ENCODE measurements around the gene HSD11B1. TPM values are rescaled to one million over a fixed set of nuclear protein-coding genes. Genes with fewer than 3 reads are reported as not detected.

HSD11B1 gene
- total RNA-seq, 1 experiment from 2014 or later: not detected

GRCh38 chr1:209659909-209660308, 44.7 kb upstream of the HSD11B1 start:
- Mint-ChIP-seq H3K9me3 (ENCODE audit: low read depth, unreplicated experiment) (no peaks in the 10 kb centered on the region), H3K4me3 (ENCODE audit: low read depth, unreplicated experiment) (no peak overlapping the region), H3K36me3 (ENCODE audit: insufficient read depth, unreplicated experiment) (no peaks in the 10 kb centered on the region), H3K27me3 (ENCODE audit: unreplicated experiment) (no peaks in the 10 kb centered on the region), H3K27ac (ENCODE audit: unreplicated experiment) (no peak overlapping the region), H3K4me1 (ENCODE audit: low read depth, unreplicated experiment) (peaks cover 27% of the 10 kb centered on the region)
- DNase-seq: no peak
- intact Hi-C loops (cut with micrococcal nuclease; ENCODE audit: unreplicated experiment): loop anchor here (10.0 kb wide), 2 partner anchors 165 to 1725 kb away; partner anchors contain the start of gene UTP25
- TF ChIP-seq, protein P1, sequence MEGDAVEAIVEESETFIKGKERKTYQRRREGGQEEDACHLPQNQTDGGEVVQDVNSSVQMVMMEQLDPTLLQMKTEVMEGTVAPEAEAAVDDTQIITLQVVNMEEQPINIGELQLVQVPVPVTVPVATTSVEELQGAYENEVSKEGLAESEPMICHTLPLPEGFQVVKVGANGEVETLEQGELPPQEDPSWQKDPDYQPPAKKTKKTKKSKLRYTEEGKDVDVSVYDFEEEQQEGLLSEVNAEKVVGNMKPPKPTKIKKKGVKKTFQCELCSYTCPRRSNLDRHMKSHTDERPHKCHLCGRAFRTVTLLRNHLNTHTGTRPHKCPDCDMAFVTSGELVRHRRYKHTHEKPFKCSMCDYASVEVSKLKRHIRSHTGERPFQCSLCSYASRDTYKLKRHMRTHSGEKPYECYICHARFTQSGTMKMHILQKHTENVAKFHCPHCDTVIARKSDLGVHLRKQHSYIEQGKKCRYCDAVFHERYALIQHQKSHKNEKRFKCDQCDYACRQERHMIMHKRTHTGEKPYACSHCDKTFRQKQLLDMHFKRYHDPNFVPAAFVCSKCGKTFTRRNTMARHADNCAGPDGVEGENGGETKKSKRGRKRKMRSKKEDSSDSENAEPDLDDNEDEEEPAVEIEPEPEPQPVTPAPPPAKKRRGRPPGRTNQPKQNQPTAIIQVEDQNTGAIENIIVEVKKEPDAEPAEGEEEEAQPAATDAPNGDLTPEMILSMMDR (IDR thresholded peaks at IDR 0.05; ENCODE audit: unreplicated experiment): no peak
- CTCF ChIA-PET: no interaction called here
- BruUV-seq (replicated peaks): no TSS peak

DNA sequence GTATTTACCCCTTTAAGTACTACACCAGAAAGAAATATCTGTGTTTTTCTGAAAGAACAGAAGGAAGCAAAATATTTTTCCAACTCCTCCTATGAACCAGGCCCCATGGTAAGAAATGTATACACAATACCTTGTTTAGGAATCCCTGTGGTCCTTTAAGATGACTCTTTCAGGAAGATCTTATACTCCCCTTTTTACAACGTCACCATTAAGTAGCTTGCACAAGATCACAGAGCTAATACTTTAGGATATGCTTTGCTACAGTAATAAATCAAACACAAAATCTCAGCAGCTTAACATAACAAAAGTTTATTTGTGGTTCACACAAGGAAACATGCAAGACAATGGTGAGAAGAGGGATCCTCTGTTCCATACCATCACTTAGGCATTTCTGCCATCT, 43.6 kb upstream of the HSD11B1 start:
- intact Hi-C loops (cut with micrococcal nuclease; ENCODE audit: unreplicated experiment): no loop called here
- no peak for DNase-seq
- H3K27me3 Mint-ChIP-seq (ENCODE audit: unreplicated experiment): no peaks in the 10 kb centered on the region
- BruUV-seq (replicated peaks): no TSS peak
- H3K9me3 Mint-ChIP-seq (ENCODE audit: low read depth, unreplicated experiment): no peaks in the 10 kb centered on the region
- no peak overlapping the region for H3K27ac Mint-ChIP-seq (ENCODE audit: unreplicated experiment)
- H3K4me3 Mint-ChIP-seq (ENCODE audit: low read depth, unreplicated experiment): no peak overlapping the region
- H3K4me1 Mint-ChIP-seq (ENCODE audit: low read depth, unreplicated experiment): peaks cover 16% of the 10 kb centered on the region
- TF ChIP-seq, protein P1 (IDR thresholded peaks at IDR 0.05; ENCODE audit: unreplicated experiment): no peak
- CTCF ChIA-PET: no interaction called here
- H3K36me3 Mint-ChIP-seq (ENCODE audit: insufficient read depth, unreplicated experiment): no peaks in the 10 kb centered on the region

DNA sequence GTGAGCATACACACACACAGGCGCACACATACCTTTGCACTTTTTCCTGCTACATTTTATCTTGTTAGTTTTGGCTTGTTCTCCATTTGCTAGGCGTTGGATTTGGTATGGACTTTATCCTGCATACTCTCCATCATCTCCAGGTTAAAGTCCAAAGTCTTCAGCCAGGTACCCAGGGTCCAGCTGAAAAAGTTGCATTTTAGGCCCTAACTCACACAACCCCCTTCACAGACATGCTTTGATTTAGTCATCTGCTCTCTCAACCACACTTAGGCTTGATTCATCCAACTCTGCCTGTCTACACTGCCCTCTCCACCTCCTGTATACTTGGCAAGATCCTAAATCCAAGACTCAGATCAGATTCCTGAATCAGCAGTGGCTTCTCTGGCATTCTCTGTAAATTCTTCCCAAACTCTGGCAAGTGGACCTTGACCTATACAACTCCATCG, 41.7 kb upstream of the HSD11B1 start:
- peaks cover 16% of the 10 kb centered on the region for H3K4me1 Mint-ChIP-seq (ENCODE audit: low read depth, unreplicated experiment)
- CTCF ChIA-PET: no interaction called here
- no peaks in the 10 kb centered on the region for H3K9me3 Mint-ChIP-seq (ENCODE audit: low read depth, unreplicated experiment)
- H3K27me3 Mint-ChIP-seq (ENCODE audit: unreplicated experiment): no peaks in the 10 kb centered on the region
- intact Hi-C loops (cut with micrococcal nuclease; ENCODE audit: unreplicated experiment): no loop called here
- H3K4me3 Mint-ChIP-seq (ENCODE audit: low read depth, unreplicated experiment): no peak overlapping the region
- H3K36me3 Mint-ChIP-seq (ENCODE audit: insufficient read depth, unreplicated experiment): no peaks in the 10 kb centered on the region
- DNase-seq: no peak
- BruUV-seq (replicated peaks): no TSS peak
- H3K27ac Mint-ChIP-seq (ENCODE audit: unreplicated experiment): no peak overlapping the region
- TF ChIP-seq, protein P1 (IDR thresholded peaks at IDR 0.05; ENCODE audit: unreplicated experiment): no peak

GRCh38 chr1:209667103-209667502, 37.5 kb upstream of the HSD11B1 start:
- H3K4me1 Mint-ChIP-seq (ENCODE audit: low read depth, unreplicated experiment): peaks cover 19% of the 10 kb centered on the region
- H3K36me3 Mint-ChIP-seq (ENCODE audit: insufficient read depth, unreplicated experiment): no peaks in the 10 kb centered on the region
- no peak for DNase-seq
- no peaks in the 10 kb centered on the region for H3K9me3 Mint-ChIP-seq (ENCODE audit: low read depth, unreplicated experiment)
- no TSS peak for BruUV-seq (replicated peaks)
- H3K27me3 Mint-ChIP-seq (ENCODE audit: unreplicated experiment): no peaks in the 10 kb centered on the region
- CTCF ChIA-PET: no interaction called here
- no peak overlapping the region for H3K4me3 Mint-ChIP-seq (ENCODE audit: low read depth, unreplicated experiment)
- intact Hi-C loops (cut with micrococcal nuclease; ENCODE audit: unreplicated experiment): no loop called here
- TF ChIP-seq, protein P1 (IDR thresholded peaks at IDR 0.05; ENCODE audit: unreplicated experiment): no peak
- no peak overlapping the region for H3K27ac Mint-ChIP-seq (ENCODE audit: unreplicated experiment)

Measured in Calu3 (cell line).